ENCODE data around the gene ZDHHC14.
"Not testable (repeated sequence)": the region's sequence is repeated elsewhere in the genome, so short reads cannot be mapped to it uniquely, and the experiment has no call there.

The ZDHHC14 gene

GRCh38 chr6:157380779-157381561 is at the start of gene ZDHHC14:
TSS of gene ZDHHC14 (plus strand) at chr6:157381190.
- DNase-seq (ENCODE audit: low read depth) = peak; percentile 91
- peak within 1 kb of the TSS; percentile 88 for H3K4me3 ChIP-seq (ENCODE audit: low read depth, low read length)
- no peak for TF ChIP-seq CTCF (IDR thresholded peaks at IDR 0.05; ENCODE audit: insufficient read depth, low read depth, low read length, missing control alignments)

GRCh38 chr6:157332813-157333212 is 48.2 kb upstream of the ZDHHC14 start:
- H3K4me3 ChIP-seq (ENCODE audit: low read depth, low read length) = no peak overlapping the region

GRCh38 chr6:157333537-157333936 is 47.5 kb upstream of the ZDHHC14 start:
- no peak for TF ChIP-seq CTCF (IDR thresholded peaks at IDR 0.05; ENCODE audit: insufficient read depth, low read depth, low read length, missing control alignments)
- no peak overlapping the region for H3K4me3 ChIP-seq (ENCODE audit: low read depth, low read length)
- DNase-seq (ENCODE audit: low read depth) = no peak

More at GRCh38 chr6:157332813-157333212, 48.2 kb upstream of the ZDHHC14 start:
- no peak for TF ChIP-seq CTCF (IDR thresholded peaks at IDR 0.05; ENCODE audit: insufficient read depth, low read depth, low read length, missing control alignments)
- no peak for DNase-seq (ENCODE audit: low read depth)

GRCh38 chr6:157333956-157334355 is 47.0 kb upstream of the ZDHHC14 start:
- no peak for DNase-seq (ENCODE audit: low read depth)
- no peak overlapping the region for H3K4me3 ChIP-seq (ENCODE audit: low read depth, low read length)
- TF ChIP-seq CTCF (IDR thresholded peaks at IDR 0.05; ENCODE audit: insufficient read depth, low read depth, low read length, missing control alignments) = no peak

GRCh38 chr6:157335829-157336228 is 45.2 kb upstream of the ZDHHC14 start:
- no peak for DNase-seq (ENCODE audit: low read depth)
- H3K4me3 ChIP-seq (ENCODE audit: low read depth, low read length) = no peak overlapping the region
- no peak for TF ChIP-seq CTCF (IDR thresholded peaks at IDR 0.05; ENCODE audit: insufficient read depth, low read depth, low read length, missing control alignments)

GRCh38 chr6:157337276-157337675 is 43.7 kb upstream of the ZDHHC14 start:
- not testable (repeated sequence) for H3K4me3 ChIP-seq (ENCODE audit: low read depth, low read length); DNase-seq (ENCODE audit: low read depth)

- no peak for TF ChIP-seq CTCF (IDR thresholded peaks at IDR 0.05; ENCODE audit: insufficient read depth, low read depth, low read length, missing control alignments)
- DNase-seq (ENCODE audit: low read depth) = no peak
- no peak overlapping the region for H3K4me3 ChIP-seq (ENCODE audit: low read depth, low read length)
Measured at GRCh38 chr6:157337751-157338150, 43.2 kb upstream of the ZDHHC14 start.

Measured in GM12865 (cell line).